ENCODE measurements around the gene SLC37A1. TPM values are rescaled to one million over a fixed set of nuclear protein-coding genes. Genes with fewer than 3 reads are reported as not detected.
A peak's percentile ranks its signal among the peaks of the same experiment; 100 is the strongest.

SLC37A1 gene
- total RNA-seq, 1 donor from 2014 or later: 13.5 TPM

GRCh38 chr21:42475036-42475435 is 38.6 kb upstream of the SLC37A1 start:
- Mint-ChIP-seq H3K27ac (ENCODE audit: unreplicated experiment) (no peak overlapping the region), H3K4me3 (ENCODE audit: unreplicated experiment) (no peak overlapping the region), H3K27me3 (ENCODE audit: unreplicated experiment) (peaks cover 10% of the 10 kb centered on the region), H3K4me1 (ENCODE audit: unreplicated experiment) (peaks cover 14% of the 10 kb centered on the region), H3K9me3 (ENCODE audit: unreplicated experiment) (no peaks in the 10 kb centered on the region), H3K36me3 (ENCODE audit: unreplicated experiment) (no peaks in the 10 kb centered on the region)
- DNase-seq (ENCODE audit: extremely low spot score, unreplicated experiment): no peak
- TF ChIP-seq CTCF (IDR thresholded peaks at IDR 0.05): no peak

- no peak for TF ChIP-seq CTCF (IDR thresholded peaks at IDR 0.05)
- Mint-ChIP-seq H3K4me3 (ENCODE audit: unreplicated experiment) (no peak overlapping the region), H3K4me1 (ENCODE audit: unreplicated experiment) (peaks cover 14% of the 10 kb centered on the region), H3K27me3 (ENCODE audit: unreplicated experiment) (peaks cover 10% of the 10 kb centered on the region), H3K27ac (ENCODE audit: unreplicated experiment) (no peak overlapping the region), H3K36me3 (ENCODE audit: unreplicated experiment) (no peaks in the 10 kb centered on the region), H3K9me3 (ENCODE audit: unreplicated experiment) (no peaks in the 10 kb centered on the region)
- DNase-seq (ENCODE audit: extremely low spot score, unreplicated experiment): peak; percentile 65
These were observed 37.9 kb upstream of the SLC37A1 start for GRCh38 chr21:42475526-42476387.

GRCh38 chr21:42476388-42477331 is 37.0 kb upstream of the SLC37A1 start:
- Mint-ChIP-seq H3K4me3 (ENCODE audit: unreplicated experiment) (no peak overlapping the region), H3K27ac (ENCODE audit: unreplicated experiment) (no peak overlapping the region), H3K4me1 (ENCODE audit: unreplicated experiment) (peaks cover 14% of the 10 kb centered on the region), H3K27me3 (ENCODE audit: unreplicated experiment) (peaks cover 14% of the 10 kb centered on the region), H3K9me3 (ENCODE audit: unreplicated experiment) (no peaks in the 10 kb centered on the region), H3K36me3 (ENCODE audit: unreplicated experiment) (no peaks in the 10 kb centered on the region)
- no peak for TF ChIP-seq CTCF (IDR thresholded peaks at IDR 0.05)
- peak; percentile 73 for DNase-seq (ENCODE audit: extremely low spot score, unreplicated experiment)

GRCh38 chr21:42478504-42478903 is 35.1 kb upstream of the SLC37A1 start:
- Mint-ChIP-seq H3K4me3 (ENCODE audit: unreplicated experiment) (no peak overlapping the region), H3K36me3 (ENCODE audit: unreplicated experiment) (no peaks in the 10 kb centered on the region), H3K4me1 (ENCODE audit: unreplicated experiment) (peaks cover 14% of the 10 kb centered on the region), H3K9me3 (ENCODE audit: unreplicated experiment) (no peaks in the 10 kb centered on the region), H3K27me3 (ENCODE audit: unreplicated experiment) (peaks cover 20% of the 10 kb centered on the region), H3K27ac (ENCODE audit: unreplicated experiment) (no peak overlapping the region)
- TF ChIP-seq CTCF (IDR thresholded peaks at IDR 0.05): no peak
- DNase-seq (ENCODE audit: extremely low spot score, unreplicated experiment): no peak

GRCh38 chr21:42479582-42479981 is 34.1 kb upstream of the SLC37A1 start:
- H3K4me3 Mint-ChIP-seq (ENCODE audit: unreplicated experiment): no peak overlapping the region
- TF ChIP-seq CTCF (IDR thresholded peaks at IDR 0.05): no peak
- peaks cover 27% of the 10 kb centered on the region for H3K27me3 Mint-ChIP-seq (ENCODE audit: unreplicated experiment)
- H3K36me3 Mint-ChIP-seq (ENCODE audit: unreplicated experiment): no peaks in the 10 kb centered on the region
- DNase-seq (ENCODE audit: extremely low spot score, unreplicated experiment): peak; percentile 51
- H3K9me3 Mint-ChIP-seq (ENCODE audit: unreplicated experiment): no peaks in the 10 kb centered on the region
- H3K4me1 Mint-ChIP-seq (ENCODE audit: unreplicated experiment): peaks cover 3% of the 10 kb centered on the region
- no peak overlapping the region for H3K27ac Mint-ChIP-seq (ENCODE audit: unreplicated experiment)

All from osteocyte (in vitro differentiated cells).